Smooth muscle cell (in vitro differentiated cells): Measurements from ENCODE around the gene TLL1. TPM values are rescaled to one million over a fixed set of nuclear protein-coding genes. Genes with fewer than 3 reads are reported as not detected.

Experiments
- DNase-seq: peaks from one replicate; lab custom pipeline; 2025; ENCODE audit not compliant: unreplicated experiment; lab: John Stamatoyannopoulos, UW
- H2AFZ ChIP-seq: fragments of 200-600 bp; sonication (generic); 2 replicates; pipeline ENCODE4 v1.6.0; 2016; ENCODE audit warnings: antibody characterized with exemption, low read depth, mild to moderate bottlenecking
- H3F3A ChIP-seq: fragments of 200-600 bp; sonication (generic); 2 replicates; pipeline ENCODE4 v1.6.0; 2017; ENCODE audit warnings: antibody characterized with exemption, low read depth
- H3K27ac ChIP-seq: fragments of 200-600 bp; sonication (generic); 2 replicates; pipeline ENCODE4 v1.5.1; 2016; ENCODE audit warnings: low read depth, mild to moderate bottlenecking
- H3K27me3 ChIP-seq: fragments of 200-600 bp; sonication (generic); 2 replicates; pipeline ENCODE4 v1.6.1; 2016; ENCODE audit warnings: low read depth, mild to moderate bottlenecking
- H3K36me3 ChIP-seq: fragments of 200-600 bp; sonication (generic); 2 replicates; pipeline ENCODE4 v1.5.1; 2016; ENCODE audit warnings: low read depth
- H3K4me1 ChIP-seq: fragments of 200-600 bp; sonication (generic); 2 replicates; pipeline ENCODE4 v1.5.1; 2016; ENCODE audit warnings: low read depth
- H3K4me2 ChIP-seq: fragments of 200-600 bp; sonication (generic); 2 replicates; pipeline ENCODE4 v1.6.0; 2016; ENCODE audit warnings: mild to moderate bottlenecking
- H3K4me3 ChIP-seq: fragments of 200-600 bp; sonication (generic); 2 replicates; pipeline ENCODE4 v1.5.1; 2016; ENCODE audit warnings: mild to moderate bottlenecking
- H3K79me2 ChIP-seq: fragments of 200-600 bp; sonication (generic); 2 replicates; pipeline ENCODE4 v1.6.0; 2016; ENCODE audit warnings: low read depth, mild to moderate bottlenecking
- H3K9ac ChIP-seq: fragments of 200-600 bp; sonication (generic); 2 replicates; pipeline ENCODE4 v1.6.0; 2016; ENCODE audit warnings: low read depth
- H3K9me3 ChIP-seq: fragments of 200-600 bp; sonication (generic); replicated peaks from 2 replicates; pipeline ENCODE4 v1.5.1; 2016; ENCODE audit warnings: low read depth
- H4K20me1 ChIP-seq: fragments of 200-600 bp; sonication (generic); 2 replicates; pipeline ENCODE4 v1.6.0; 2016; ENCODE audit warnings: low read depth
- CTCF ChIP-seq: fragments of 200-600 bp; sonication (generic); IDR thresholded peaks from 2 replicates; pipeline ENCODE4 v1.5.1; 2017; ENCODE audit warnings: borderline replicate concordance, mild to moderate bottlenecking, antibody characterized with exemption; ENCODE audit not compliant: insufficient read depth, poor library complexity, severe bottlenecking
- WGBS: methylation state at CpG from one replicate; pipeline ENCODE4 v1.1.7; 2016; ENCODE audit warnings: low lambda C conversion rate; 5-methylcytosine and 5-hydroxymethylcytosine counted together
- polyA plus RNA-seq: library from polyadenylated mRNA; unstranded; fragments of >200 nt; fragmentation: Nextera tagmentation; extraction: Ambion mirVana; gene quantifications from 2 replicates; pipeline ENCODE4 v1.2.1, GENCODE V29; 2016
- total RNA-seq: library from RNA; depleted of rRNA; stranded (reverse); fragments of >200 nt; gene quantifications from 2 replicates; pipeline ENCODE4 v1.2.3, GENCODE V29; 2014

TLL1 gene
- total and polyA plus RNA-seq, 2 experiments from 2014 or later = 0.16 to 13.6 TPM

- Histone ChIP-seq H3K9ac (no peak overlapping the region), H3K4me3 (no peak overlapping the region), H3K79me2 (no peaks in the 10 kb centered on the region), H3K4me2 (no peak overlapping the region), H4K20me1 (no peaks in the 10 kb centered on the region), H3K27me3 (no peaks in the 10 kb centered on the region), H2AFZ (no peak overlapping the region), H3K9me3 (no peaks in the 10 kb centered on the region), H3K27ac (no peak overlapping the region), H3K36me3 (no peaks in the 10 kb centered on the region), H3F3A (no peaks in the 10 kb centered on the region), H3K4me1 (no peaks in the 10 kb centered on the region)
- 87% methylated on average over 8 of the region's 8 CpGs for WGBS
- TF ChIP-seq CTCF = no peak
- DNase-seq = no peak
Observed at GRCh38 chr4:165966833-165967232, 93.8 kb downstream of the TLL1 start.

- no peaks in the 10 kb centered on the region for H3K27me3 ChIP-seq
- peak overlapping the region; percentile 39 for H3K27ac ChIP-seq
- H3K9ac ChIP-seq = no peak overlapping the region
- TF ChIP-seq CTCF = no peak
- no peaks in the 10 kb centered on the region for H3K4me1 ChIP-seq
- H3K9me3 ChIP-seq = no peaks in the 10 kb centered on the region
- 86% methylated on average over 2 of the region's 2 CpGs for WGBS
- H3K79me2 ChIP-seq = no peaks in the 10 kb centered on the region
- H3F3A ChIP-seq = no peaks in the 10 kb centered on the region
- H3K4me2 ChIP-seq = no peak overlapping the region
- H4K20me1 ChIP-seq = no peaks in the 10 kb centered on the region
- no peak for DNase-seq
- H3K36me3 ChIP-seq = no peaks in the 10 kb centered on the region
- H2AFZ ChIP-seq = no peak overlapping the region
- H3K4me3 ChIP-seq = no peak overlapping the region
Observed at GRCh38 chr4:165967486-165967885, 94.4 kb downstream of the TLL1 start.

GRCh38 chr4:165970703-165971420 is 97.8 kb downstream of the TLL1 start:
- Histone ChIP-seq H3K27me3 (no peaks in the 10 kb centered on the region), H3K79me2 (no peaks in the 10 kb centered on the region), H3K4me1 (no peaks in the 10 kb centered on the region), H4K20me1 (no peaks in the 10 kb centered on the region), H3K36me3 (no peaks in the 10 kb centered on the region), H3K27ac (peak overlapping the region; percentile 64), H2AFZ (no peak overlapping the region), H3K4me2 (no peak overlapping the region), H3K9me3 (no peaks in the 10 kb centered on the region), H3K9ac (no peak overlapping the region), H3F3A (no peaks in the 10 kb centered on the region), H3K4me3 (no peak overlapping the region)
- no peak for TF ChIP-seq CTCF
- DNase-seq = no peak
- WGBS = 91% methylated on average over 4 of the region's 4 CpGs

GRCh38 chr4:165971446-165971845 is 98.4 kb downstream of the TLL1 start:
- no peak for TF ChIP-seq CTCF

More at GRCh38 chr4:165971446-165971845, 98.4 kb downstream of the TLL1 start:
- Histone ChIP-seq H3K36me3 (no peaks in the 10 kb centered on the region), H3K9ac (no peak overlapping the region), H4K20me1 (no peaks in the 10 kb centered on the region), H3K79me2 (no peaks in the 10 kb centered on the region), H3K4me2 (no peak overlapping the region), H3K4me1 (no peaks in the 10 kb centered on the region), H3K4me3 (no peak overlapping the region), H3K27ac (peak overlapping the region; percentile 64), H2AFZ (no peak overlapping the region), H3K27me3 (no peaks in the 10 kb centered on the region), H3K9me3 (no peaks in the 10 kb centered on the region), H3F3A (no peaks in the 10 kb centered on the region)
- WGBS = 91% methylated on average over 3 of the region's 3 CpGs
- no peak for DNase-seq
